Fibroblast of mammary gland (primary cell): ENCODE data around the gene RABGAP1L.

Experiments used
- DNase-seq: peaks from one replicate; pipeline ENCODE4 v3.0.0-alpha.2; 2010; ENCODE audit warnings: low read depth
- H3K4me3 ChIP-seq: 2 replicates; pipeline ENCODE4 v1.5.1; 2011; ENCODE audit warnings: low read depth, mild to moderate bottlenecking, low read length, moderate library complexity; ENCODE audit not compliant: control insufficient read depth
- TF ChIP-seq, protein P1 (sequence below): conservative IDR thresholded peaks from 2 replicates; pipeline ENCODE4 v1.5.1; 2011; ENCODE audit warnings: low read depth, low read length, inconsistent platforms; ENCODE audit not compliant: control insufficient read depth, insufficient read depth

The RABGAP1L gene

DNA sequence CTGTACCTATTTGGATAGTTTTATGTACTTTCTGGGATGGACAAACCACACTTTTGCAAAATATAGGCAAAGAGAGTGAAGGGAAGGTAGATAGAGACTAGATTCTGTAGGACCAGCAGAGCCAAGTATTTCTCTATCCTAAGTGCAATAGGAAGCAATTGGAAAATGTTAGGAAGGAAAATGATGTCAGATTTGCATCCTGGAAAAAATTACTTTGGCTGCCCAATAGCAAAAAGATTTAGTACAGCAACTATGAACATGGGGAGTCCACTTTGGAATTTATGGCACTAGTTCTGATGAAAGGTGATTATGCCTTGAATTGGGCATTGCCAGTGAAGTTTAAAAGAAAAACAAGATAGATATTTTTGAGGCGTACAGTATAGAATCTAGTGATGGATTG lies 789.7 kb downstream of the RABGAP1L start:
- H3K4me3 ChIP-seq, result no peak overlapping the region
- no peak for DNase-seq
- TF ChIP-seq, protein P1, sequence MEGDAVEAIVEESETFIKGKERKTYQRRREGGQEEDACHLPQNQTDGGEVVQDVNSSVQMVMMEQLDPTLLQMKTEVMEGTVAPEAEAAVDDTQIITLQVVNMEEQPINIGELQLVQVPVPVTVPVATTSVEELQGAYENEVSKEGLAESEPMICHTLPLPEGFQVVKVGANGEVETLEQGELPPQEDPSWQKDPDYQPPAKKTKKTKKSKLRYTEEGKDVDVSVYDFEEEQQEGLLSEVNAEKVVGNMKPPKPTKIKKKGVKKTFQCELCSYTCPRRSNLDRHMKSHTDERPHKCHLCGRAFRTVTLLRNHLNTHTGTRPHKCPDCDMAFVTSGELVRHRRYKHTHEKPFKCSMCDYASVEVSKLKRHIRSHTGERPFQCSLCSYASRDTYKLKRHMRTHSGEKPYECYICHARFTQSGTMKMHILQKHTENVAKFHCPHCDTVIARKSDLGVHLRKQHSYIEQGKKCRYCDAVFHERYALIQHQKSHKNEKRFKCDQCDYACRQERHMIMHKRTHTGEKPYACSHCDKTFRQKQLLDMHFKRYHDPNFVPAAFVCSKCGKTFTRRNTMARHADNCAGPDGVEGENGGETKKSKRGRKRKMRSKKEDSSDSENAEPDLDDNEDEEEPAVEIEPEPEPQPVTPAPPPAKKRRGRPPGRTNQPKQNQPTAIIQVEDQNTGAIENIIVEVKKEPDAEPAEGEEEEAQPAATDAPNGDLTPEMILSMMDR, result no peak

DNA sequence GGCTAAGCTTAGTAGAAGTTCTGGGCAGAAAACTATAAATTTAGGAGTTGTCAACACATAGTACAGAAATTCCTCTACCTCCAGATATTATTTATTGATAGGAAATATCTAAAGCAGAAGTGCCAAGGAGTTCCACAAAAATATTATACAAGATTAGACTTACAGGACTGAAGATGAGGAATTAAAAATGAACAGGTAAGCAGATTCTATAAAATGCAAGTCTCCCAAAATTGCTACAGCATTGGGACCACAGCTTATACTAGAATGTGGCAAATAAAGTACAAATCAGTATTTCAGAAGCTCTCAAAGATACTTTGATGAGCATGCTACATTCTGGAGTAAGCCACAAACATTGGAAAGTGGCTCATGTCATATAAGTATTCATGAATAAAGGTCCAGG lies 790.3 kb downstream of the RABGAP1L start:
- no peak overlapping the region for H3K4me3 ChIP-seq
- TF ChIP-seq, protein P1, result no peak
- DNase-seq, result no peak

GRCh38 chr1:174953285-174954072 lies 794.2 kb downstream of the RABGAP1L start:
- TF ChIP-seq, protein P1, result no peak
- H3K4me3 ChIP-seq, result no peak overlapping the region
- no peak for DNase-seq

DNA sequence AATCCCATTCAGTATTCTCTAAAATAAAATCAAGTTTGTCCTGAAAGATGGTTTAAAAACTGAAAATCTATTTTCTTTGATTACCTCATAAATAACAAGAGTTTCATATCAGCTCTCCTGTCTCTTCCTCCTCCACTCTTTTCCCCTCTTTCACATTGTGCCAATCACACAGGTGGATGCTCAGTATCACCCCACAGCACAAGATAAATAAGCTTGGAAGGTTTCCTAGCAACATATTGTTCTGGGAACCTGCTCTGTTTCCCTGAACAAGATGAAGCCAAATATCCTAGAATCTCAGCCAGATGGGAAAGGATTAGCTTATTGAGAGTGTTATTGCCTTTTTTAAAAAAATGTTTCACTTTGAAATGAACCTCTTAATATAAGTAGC lies 794.7 kb downstream of the RABGAP1L start:
- no peak overlapping the region for H3K4me3 ChIP-seq
- no peak for DNase-seq
- TF ChIP-seq, protein P1, result no peak

- H3K4me3 ChIP-seq, result no peak overlapping the region
- TF ChIP-seq, protein P1, result no peak
- no peak for DNase-seq
These were observed 795.6 kb downstream of the RABGAP1L start for GRCh38 chr1:174954671-174955669.

- DNase-seq, result no peak
- no peak overlapping the region for H3K4me3 ChIP-seq
- TF ChIP-seq, protein P1, result no peak
These were observed 796.8 kb downstream of the RABGAP1L start for GRCh38 chr1:174956086-174956485.
